ENCODE measurements around the gene SIPA1L2. TPM values are rescaled to one million over a fixed set of nuclear protein-coding genes. Genes with fewer than 3 reads are reported as not detected.

Gene SIPA1L2
- total RNA-seq, 3 donors from 2014 or later, result 16.3 to 46.9 (median 35.9) TPM

DNA sequence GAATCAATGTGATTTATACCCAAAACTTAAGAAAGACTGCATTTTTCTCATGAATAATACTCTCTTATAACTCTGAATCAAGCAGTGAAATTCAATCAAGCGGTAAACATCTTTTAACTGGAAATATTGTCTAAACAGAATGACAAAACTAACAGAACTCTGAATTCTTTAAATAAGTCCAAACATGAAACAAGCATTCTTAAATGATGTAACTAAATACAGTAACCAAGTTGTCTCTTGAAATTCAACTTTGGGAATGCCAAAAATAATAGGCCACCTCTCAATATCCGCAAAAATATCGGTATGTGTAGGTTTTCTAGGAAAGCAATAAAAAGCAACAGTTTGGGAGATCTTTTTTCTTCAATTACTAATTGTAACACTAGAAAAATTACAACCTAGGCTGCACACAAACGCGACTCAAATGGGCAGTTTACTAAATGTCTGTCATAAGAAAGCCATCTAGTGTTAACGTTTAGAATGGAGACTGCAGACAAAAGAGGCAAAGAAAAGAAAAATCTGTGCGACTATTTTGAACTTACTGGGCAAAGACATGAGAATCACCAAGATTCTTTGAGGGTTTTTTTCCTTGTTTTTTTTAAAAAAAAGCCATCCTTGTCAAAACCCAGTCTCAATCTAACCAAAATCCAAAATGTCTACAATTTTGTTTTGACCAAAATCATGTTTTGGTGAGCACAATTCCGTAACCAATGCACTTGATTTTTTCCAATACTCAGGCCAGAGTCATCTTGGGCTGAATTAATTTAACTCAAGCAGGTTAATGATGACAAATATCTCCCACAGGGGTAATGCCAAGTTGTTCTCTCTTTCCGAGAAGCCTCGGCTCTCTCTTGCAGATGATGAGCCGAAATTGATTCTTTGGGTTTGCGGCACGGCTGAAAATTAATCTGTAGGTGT, 1.3 kb downstream of the SIPA1L2 start:
- no peaks in the 10 kb centered on the region for H3K36me3 ChIP-seq
- intact Hi-C loops (cut with DNase I; ENCODE audit: low total_unique reads), result no loop called here

DNA sequence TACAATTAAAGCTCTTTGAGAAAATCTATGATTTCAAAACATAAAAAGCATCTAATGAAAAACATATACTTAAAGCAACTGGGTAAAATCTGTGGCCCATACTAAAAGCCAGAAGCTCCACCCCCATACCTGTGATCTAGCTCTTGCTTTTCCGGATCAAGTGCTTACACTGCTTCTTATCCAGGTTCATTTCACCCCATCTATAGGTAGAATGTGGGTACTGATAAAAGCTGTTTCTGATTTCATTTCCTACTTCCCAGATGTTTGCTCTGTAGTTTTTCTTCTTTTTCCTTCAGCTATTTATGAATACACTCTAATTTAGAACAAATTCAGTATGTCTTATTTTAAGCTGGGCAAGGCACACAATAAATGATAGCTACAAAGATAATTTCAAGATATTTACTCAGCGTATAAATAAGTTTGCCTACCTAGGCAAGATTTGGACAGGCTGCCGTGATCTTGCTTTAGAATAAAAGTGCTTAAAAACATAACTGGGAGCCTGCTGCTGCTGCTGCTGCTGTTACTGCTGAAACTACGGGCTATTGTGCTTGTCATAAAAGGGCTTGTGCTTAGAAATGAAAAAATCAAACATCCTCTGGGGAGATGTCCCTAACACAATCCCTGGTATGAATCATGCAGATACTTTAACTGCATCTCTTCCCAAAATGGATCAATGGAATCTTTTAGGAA, 2.1 kb downstream of the SIPA1L2 start:
- peaks cover 3 to 7% of the 10 kb centered on the region in 2 donors for H3K4me1 ChIP-seq
- peak overlapping the region in 2 of 3 donors; percentile 72 to 89 for H3K4me3 ChIP-seq
- H3K9me3 ChIP-seq, result no peaks in the 10 kb centered on the region
- peak overlapping the region; percentile 37 to 71 for H3K27ac ChIP-seq
- no peaks in the 10 kb centered on the region for H3K27me3 ChIP-seq
- no peak for DNase-seq (ENCODE audit: low spot score in 2 of 2)
- intact Hi-C loops (cut with DNase I; ENCODE audit: low total_unique reads), result no loop called here
- TF ChIP-seq, protein P1, sequence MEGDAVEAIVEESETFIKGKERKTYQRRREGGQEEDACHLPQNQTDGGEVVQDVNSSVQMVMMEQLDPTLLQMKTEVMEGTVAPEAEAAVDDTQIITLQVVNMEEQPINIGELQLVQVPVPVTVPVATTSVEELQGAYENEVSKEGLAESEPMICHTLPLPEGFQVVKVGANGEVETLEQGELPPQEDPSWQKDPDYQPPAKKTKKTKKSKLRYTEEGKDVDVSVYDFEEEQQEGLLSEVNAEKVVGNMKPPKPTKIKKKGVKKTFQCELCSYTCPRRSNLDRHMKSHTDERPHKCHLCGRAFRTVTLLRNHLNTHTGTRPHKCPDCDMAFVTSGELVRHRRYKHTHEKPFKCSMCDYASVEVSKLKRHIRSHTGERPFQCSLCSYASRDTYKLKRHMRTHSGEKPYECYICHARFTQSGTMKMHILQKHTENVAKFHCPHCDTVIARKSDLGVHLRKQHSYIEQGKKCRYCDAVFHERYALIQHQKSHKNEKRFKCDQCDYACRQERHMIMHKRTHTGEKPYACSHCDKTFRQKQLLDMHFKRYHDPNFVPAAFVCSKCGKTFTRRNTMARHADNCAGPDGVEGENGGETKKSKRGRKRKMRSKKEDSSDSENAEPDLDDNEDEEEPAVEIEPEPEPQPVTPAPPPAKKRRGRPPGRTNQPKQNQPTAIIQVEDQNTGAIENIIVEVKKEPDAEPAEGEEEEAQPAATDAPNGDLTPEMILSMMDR (IDR thresholded peaks at IDR 0.05), result peak in 2 of 3 donors; percentile 57 to 59
- TF ChIP-seq POLR2AphosphoS5 (IDR thresholded peaks at IDR 0.05) (no peak), POLR2A (IDR thresholded peaks at IDR 0.05) (no peak)
- no peaks in the 10 kb centered on the region for H3K36me3 ChIP-seq

More for the DNA sequence above, 1.3 kb downstream of the SIPA1L2 start:
- Histone ChIP-seq H3K4me3 (peak overlapping the region; percentile 72 to 89 (median 83)), H3K27me3 (no peaks in the 10 kb centered on the region), H3K9me3 (no peaks in the 10 kb centered on the region), H3K27ac (peak overlapping the region; percentile 94 to 96), H3K4me1 (peaks cover 3 to 7% of the 10 kb centered on the region in 2 donors)
- no peak for DNase-seq (ENCODE audit: low spot score in 2 of 2)
- TF ChIP-seq, protein P1 (IDR thresholded peaks at IDR 0.05), result peak in 2 of 3 donors; percentile 22 to 25
- TF ChIP-seq POLR2A (IDR thresholded peaks at IDR 0.05) (no peak), POLR2AphosphoS5 (IDR thresholded peaks at IDR 0.05) (no peak)

DNA sequence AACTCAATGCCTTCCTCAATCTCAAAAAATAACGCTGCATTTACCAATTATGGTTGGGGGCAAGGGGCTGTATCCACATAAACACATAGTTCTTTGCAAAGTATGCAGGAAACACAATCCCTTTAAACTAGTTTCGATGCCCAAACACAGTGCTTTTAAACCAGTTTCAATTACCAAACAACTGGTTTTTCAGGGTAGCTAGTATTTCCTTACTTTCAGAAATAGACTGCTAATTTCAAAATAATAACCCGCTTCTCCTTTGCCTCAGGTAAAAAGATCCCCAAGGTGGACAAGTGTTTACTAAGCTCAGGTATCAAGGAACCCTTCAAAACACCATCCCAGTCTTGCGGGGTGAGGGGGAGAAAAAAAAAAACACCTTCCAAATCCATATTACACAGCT, 2.8 kb downstream of the SIPA1L2 start:
- H3K27me3 ChIP-seq, result no peaks in the 10 kb centered on the region
- intact Hi-C loops (cut with DNase I; ENCODE audit: low total_unique reads), result no loop called here
- no peaks in the 10 kb centered on the region for H3K36me3 ChIP-seq
- no peaks in the 10 kb centered on the region for H3K9me3 ChIP-seq
- DNase-seq (ENCODE audit: low spot score in 2 of 2), result no peak
- H3K4me1 ChIP-seq, result peaks cover 3 to 7% of the 10 kb centered on the region in 2 donors
- no peak overlapping the region for H3K27ac ChIP-seq
- TF ChIP-seq POLR2AphosphoS5 (IDR thresholded peaks at IDR 0.05), result no peak
- H3K4me3 ChIP-seq, result peak overlapping the region in 1 of 3 donors; percentile 72

DNA sequence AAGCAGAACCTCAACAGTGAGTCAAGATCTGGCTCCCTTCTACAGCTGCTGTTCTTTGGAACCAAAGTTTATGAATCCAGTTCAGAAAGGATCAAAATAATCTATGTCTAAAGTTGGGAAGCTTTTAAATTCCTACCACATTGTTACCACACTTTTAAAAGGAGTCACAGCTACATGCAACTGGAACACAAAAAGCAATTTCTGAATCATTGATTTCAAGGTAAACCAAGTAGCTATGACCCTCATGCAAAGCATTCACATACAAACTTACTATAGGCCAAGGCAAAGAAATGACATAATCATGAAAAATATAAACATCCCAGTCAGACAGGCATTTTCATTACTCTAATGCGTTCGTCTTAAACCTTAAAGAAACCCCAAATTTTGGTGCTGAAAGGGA, 3.5 kb downstream of the SIPA1L2 start:
- no peaks in the 10 kb centered on the region for H3K9me3 ChIP-seq
- TF ChIP-seq, protein P1 (IDR thresholded peaks at IDR 0.05), result no peak
- TF ChIP-seq POLR2AphosphoS5 (IDR thresholded peaks at IDR 0.05), result no peak
- TF ChIP-seq POLR2A (IDR thresholded peaks at IDR 0.05), result no peak
- H3K27ac ChIP-seq, result no peak overlapping the region
- no peaks in the 10 kb centered on the region for H3K27me3 ChIP-seq
- intact Hi-C loops (cut with DNase I; ENCODE audit: low total_unique reads), result no loop called here
- no peak overlapping the region for H3K4me3 ChIP-seq
- no peaks in the 10 kb centered on the region for H3K36me3 ChIP-seq
- DNase-seq (ENCODE audit: low spot score in 2 of 2), result no peak
- peaks cover 3 to 7% of the 10 kb centered on the region in 2 donors for H3K4me1 ChIP-seq

DNA sequence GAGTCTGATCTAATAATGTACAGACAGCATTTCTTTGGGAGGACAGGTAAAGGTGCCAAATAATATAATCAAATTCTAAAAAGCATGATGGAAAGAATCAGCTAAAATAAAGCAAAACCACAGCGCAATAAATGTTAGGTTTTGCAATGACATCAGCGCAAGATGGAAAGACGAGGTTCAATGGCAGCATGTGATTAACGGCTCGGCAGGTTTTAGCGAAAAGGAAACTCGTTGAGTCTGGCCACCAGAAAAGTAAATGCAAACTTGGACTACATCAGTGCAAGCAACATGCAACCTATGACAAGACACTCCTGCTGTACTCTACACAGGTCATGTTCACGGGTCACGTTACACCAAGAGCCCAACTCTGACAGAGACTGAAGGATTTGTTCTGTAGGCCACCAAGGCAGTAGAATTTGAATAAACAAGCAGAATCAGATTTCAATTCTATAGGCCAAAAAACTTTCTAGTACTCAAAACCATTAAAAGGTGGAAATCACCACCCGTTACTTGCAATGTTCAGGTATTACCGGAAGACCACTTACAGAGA, 4.5 kb downstream of the SIPA1L2 start:
- no peak for TF ChIP-seq POLR2AphosphoS5 (IDR thresholded peaks at IDR 0.05)
- TF ChIP-seq POLR2A (IDR thresholded peaks at IDR 0.05), result no peak
- TF ChIP-seq, protein P1 (IDR thresholded peaks at IDR 0.05), result no peak
- H3K27ac ChIP-seq, result no peak overlapping the region

More for the DNA sequence above, 4.5 kb downstream of the SIPA1L2 start:
- no peak overlapping the region for H3K4me3 ChIP-seq
- intact Hi-C loops (cut with DNase I; ENCODE audit: low total_unique reads), result no loop called here
- no peaks in the 10 kb centered on the region for H3K27me3 ChIP-seq
- no peaks in the 10 kb centered on the region for H3K36me3 ChIP-seq
- H3K4me1 ChIP-seq, result peaks cover 0 to 7% of the 10 kb centered on the region in 2 donors
- no peaks in the 10 kb centered on the region for H3K9me3 ChIP-seq
- DNase-seq (ENCODE audit: low spot score in 2 of 2), result no peak
